Gastrocnemius medialis (tissue), 4 donors: Measurements from ENCODE around the gene MGST2. TPM values are rescaled to one million over a fixed set of nuclear protein-coding genes. Genes with fewer than 3 reads are reported as not detected.

Experiments used
- ATAC-seq, 2 donors: fragments of 150-250 bp; one replicate each; pipeline ENCODE4 v1.9.1; 2016
- DNase-seq, 2 donors: peaks; one replicate each; pipeline ENCODE4 v3.0.0-alpha.2; 2019
- H3K27ac ChIP-seq, 4 donors: fragments of 200-600 bp; sonication (generic); 1 replicate in 1 of 4; 2 replicates in 3 of 4; pipeline ENCODE4 v1.5.1; 2016 to 2018; ENCODE audit warnings: mild to moderate bottlenecking in 2 of 4, moderate library complexity in 1 of 4
- H3K27me3 ChIP-seq, 3 donors: fragments of 200-600 bp; sonication (generic) in 2 of 3; 1 replicate in 1 of 3; 2 replicates in 2 of 3; pipeline versions ENCODE4 v1.5.1 to v1.6.0; 2016 to 2019; ENCODE audit warnings: mild to moderate bottlenecking in 1 of 3, moderate library complexity in 1 of 3
- H3K36me3 ChIP-seq, 2 donors: fragments of 200-600 bp; sonication (generic) in 1 of 2; one replicate each; pipeline ENCODE4 v1.5.1; 2017 to 2018
- H3K4me1 ChIP-seq, 2 donors: fragments of 200-600 bp; sonication (generic) in 1 of 2; one replicate each; pipeline ENCODE4 v1.5.1; 2016 to 2017; ENCODE audit warnings: mild to moderate bottlenecking in 2 of 2
- H3K4me3 ChIP-seq, 4 donors: fragments of 200-600 bp; sonication (generic) in 3 of 4; 1 replicate in 1 of 4; 2 replicates in 3 of 4; pipeline ENCODE4 v1.5.1; 2016 to 2019; ENCODE audit warnings: mild to moderate bottlenecking in 2 of 4
- H3K9me3 ChIP-seq, 3 donors: fragments of 200-600 bp; sonication (generic) in 2 of 3; 1 replicate in 1 of 3; 2 replicates in 2 of 3; pipeline ENCODE4 v1.5.1; 2016 to 2019
- POLR2A ChIP-seq, 2 donors: fragments of 450-650 bp; IDR thresholded peaks; one replicate each; pipeline ENCODE4 v1.6.1; 2017; ENCODE audit warnings: antibody characterized with exemption in 2 of 2, mild to moderate bottlenecking in 2 of 2, moderate library complexity in 2 of 2
- in situ Hi-C, 4 donors: fragments of 200-750 bp; cut with MboI; loops; one replicate each; pipeline versions ENCODE4 v1.15.0 to v1.8.0; 2017; ENCODE audit warnings: low sequenced_read_pairs in 4 of 4
- intact Hi-C: fragments of 100-400 bp; cut with DNase I; formaldehyde crosslinking; loops from one replicate; pipeline ENCODE4 v1.15.1; 2023; ENCODE audit warnings: low total_unique reads
- total RNA-seq, 4 donors: library from RNA; depleted of rRNA; stranded (reverse); fragments of >200 nt; gene quantifications; one replicate each; pipeline versions ENCODE4 v1.1.0 to v1.2.3, GENCODE V29; 2016
- TF ChIP-seq, protein P1 (sequence below), 5 experiments: fragments of 450-650 bp in 3 of 5; fragments of 200-600 bp in 2 of 5; sonication (generic) in 2 of 5; IDR thresholded peaks in 4 of 5; conservative IDR thresholded peaks in 1 of 5; 1 replicate in 4 of 5; 2 replicates in 1 of 5; pipeline ENCODE4 v1.5.1; 2016 to 2019; ENCODE audit warnings: antibody characterized with exemption in 5 of 5, mild to moderate bottlenecking in 3 of 5, moderate library complexity in 3 of 5

Gene MGST2
- total RNA-seq, 4 donors from 2014 or later: 17.3 to 38.6 (median 30.9) TPM

DNA sequence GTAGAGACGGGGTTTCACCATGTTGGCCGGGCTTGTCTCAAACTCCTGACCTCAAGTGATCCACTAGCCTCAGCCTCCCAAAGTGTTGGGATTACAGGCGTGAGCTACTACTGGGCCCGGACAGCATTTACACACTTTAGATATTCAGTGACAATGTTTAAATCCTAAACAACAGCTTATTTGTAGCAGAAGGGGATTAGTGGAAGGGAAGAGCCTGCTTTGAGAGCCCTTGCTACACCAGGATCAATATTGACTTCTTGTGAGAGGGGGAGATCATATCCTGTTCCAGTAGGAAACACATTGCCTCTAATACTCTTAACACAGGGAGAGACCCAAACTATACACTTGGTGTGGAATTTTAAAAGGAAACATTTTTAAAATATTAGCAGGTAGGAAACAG, 7.1 kb downstream of the MGST2 start:
- ATAC-seq (no peak), DNase-seq (no peak)
- in situ Hi-C loops (loop anchor here in 1 of 4 donors (25.0 kb wide), 1 partner anchor 635 kb away; no protein-coding TSS in a partner anchor), intact Hi-C loops (no loop called here)
- Histone ChIP-seq H3K9me3 (no peaks in the 10 kb centered on the region), H3K27me3 (no peaks in the 10 kb centered on the region), H3K36me3 (peaks cover 0 to 6% of the 10 kb centered on the region in 2 donors), H3K4me1 (peaks cover 13 to 38% of the 10 kb centered on the region in 2 donors), H3K27ac (no peak overlapping the region), H3K4me3 (no peak overlapping the region)
- TF ChIP-seq, protein P1, sequence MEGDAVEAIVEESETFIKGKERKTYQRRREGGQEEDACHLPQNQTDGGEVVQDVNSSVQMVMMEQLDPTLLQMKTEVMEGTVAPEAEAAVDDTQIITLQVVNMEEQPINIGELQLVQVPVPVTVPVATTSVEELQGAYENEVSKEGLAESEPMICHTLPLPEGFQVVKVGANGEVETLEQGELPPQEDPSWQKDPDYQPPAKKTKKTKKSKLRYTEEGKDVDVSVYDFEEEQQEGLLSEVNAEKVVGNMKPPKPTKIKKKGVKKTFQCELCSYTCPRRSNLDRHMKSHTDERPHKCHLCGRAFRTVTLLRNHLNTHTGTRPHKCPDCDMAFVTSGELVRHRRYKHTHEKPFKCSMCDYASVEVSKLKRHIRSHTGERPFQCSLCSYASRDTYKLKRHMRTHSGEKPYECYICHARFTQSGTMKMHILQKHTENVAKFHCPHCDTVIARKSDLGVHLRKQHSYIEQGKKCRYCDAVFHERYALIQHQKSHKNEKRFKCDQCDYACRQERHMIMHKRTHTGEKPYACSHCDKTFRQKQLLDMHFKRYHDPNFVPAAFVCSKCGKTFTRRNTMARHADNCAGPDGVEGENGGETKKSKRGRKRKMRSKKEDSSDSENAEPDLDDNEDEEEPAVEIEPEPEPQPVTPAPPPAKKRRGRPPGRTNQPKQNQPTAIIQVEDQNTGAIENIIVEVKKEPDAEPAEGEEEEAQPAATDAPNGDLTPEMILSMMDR (IDR thresholded peaks at IDR 0.05 in 4 of 5, conservative IDR thresholded peaks at IDR 0.05 in 1 of 5): no peak
- no peak for TF ChIP-seq POLR2A (IDR thresholded peaks at IDR 0.05)

DNA sequence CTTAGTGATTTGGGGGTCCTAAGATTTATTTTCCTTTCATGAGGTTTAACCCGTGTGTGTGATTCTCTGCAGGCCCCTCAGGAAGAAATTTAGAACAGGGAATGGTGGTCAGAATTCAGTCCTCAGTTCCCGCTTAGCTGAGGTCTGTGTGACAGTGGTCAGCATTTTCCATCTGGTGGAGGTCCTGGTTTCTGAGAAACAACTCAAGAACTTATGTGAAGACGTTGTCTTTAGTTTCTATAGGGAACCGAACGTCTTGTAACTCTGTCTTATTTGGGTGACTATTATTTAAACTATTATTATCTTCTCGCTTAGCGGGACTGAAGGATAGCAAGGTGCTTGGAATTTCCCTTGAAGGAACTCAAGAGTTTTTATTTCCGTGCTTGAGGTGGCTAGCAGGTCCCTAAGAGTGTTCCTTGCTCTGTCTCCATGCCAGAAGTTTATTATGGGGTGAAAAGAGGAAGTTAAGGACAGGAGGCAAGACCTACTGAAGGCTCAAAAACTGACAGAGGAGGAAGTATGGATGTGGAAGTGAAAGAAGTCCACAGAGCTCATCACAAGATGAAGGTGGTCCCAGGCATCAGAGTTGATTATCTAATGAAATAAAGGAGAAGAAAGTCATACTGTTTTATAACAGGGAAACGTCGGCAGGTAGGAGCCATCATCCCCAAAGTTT, 9.4 kb downstream of the MGST2 start:
- TF ChIP-seq POLR2A (IDR thresholded peaks at IDR 0.05): no peak
- TF ChIP-seq, protein P1 (IDR thresholded peaks at IDR 0.05 in 4 of 5, conservative IDR thresholded peaks at IDR 0.05 in 1 of 5): no peak
- Histone ChIP-seq H3K4me1 (peaks cover 7 to 19% of the 10 kb centered on the region in 2 donors), H3K27ac (no peak overlapping the region), H3K9me3 (no peaks in the 10 kb centered on the region), H3K36me3 (peaks cover 0 to 20% of the 10 kb centered on the region in 2 donors), H3K27me3 (no peaks in the 10 kb centered on the region), H3K4me3 (no peak overlapping the region)
- DNase-seq (no peak), ATAC-seq (peak in 1 of 2 donors; percentile 39)
- in situ Hi-C loops: loop anchor here in 1 of 4 donors (25.0 kb wide), 1 partner anchor 638 kb away; no protein-coding TSS in a partner anchor
- intact Hi-C loops: no loop called here

DNA sequence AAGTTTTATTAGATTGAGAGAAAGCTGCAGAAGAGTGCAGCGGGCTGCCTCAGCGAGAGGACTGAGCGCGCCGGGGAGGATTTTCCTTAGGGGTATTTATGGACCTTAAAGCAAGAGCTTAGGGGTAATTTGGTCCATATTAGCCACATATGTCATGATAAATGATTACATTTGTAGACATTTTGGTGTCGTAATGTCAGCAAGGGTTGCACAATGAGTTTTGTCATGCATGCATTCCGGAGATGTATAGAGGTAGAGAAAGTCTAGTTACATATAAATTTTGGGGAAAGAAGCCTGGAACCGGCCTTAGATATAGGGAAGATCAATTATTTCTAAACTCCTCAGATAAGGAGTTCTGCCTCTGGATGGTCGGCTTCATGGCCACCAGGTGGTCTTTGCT, 10.0 kb downstream of the MGST2 start:
- Histone ChIP-seq H3K27ac (no peak overlapping the region), H3K4me3 (no peak overlapping the region)

DNA sequence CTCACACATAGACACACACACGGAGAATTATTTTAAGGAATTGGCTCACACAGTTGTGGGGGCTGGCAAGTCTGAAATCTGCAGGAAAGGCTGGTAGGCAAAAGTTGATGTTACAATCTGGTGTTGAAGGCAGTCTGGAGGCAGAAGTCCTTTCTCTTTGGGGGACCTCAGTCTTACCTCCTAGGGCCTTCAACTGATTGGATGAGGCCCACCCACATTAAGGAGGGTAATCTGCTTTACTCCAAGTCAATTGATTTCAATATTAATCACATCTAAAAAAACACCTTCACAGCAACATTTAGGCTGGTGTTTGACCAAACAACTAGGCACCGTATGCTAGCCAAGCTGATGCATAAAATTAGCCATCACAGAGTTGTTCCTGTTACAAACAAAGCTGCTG, 10.7 kb downstream of the MGST2 start:
- DNase-seq: no peak
- intact Hi-C loops (no loop called here), in situ Hi-C loops (no loop called here)
- Histone ChIP-seq H3K27me3 (no peaks in the 10 kb centered on the region), H3K9me3 (no peaks in the 10 kb centered on the region), H3K4me3 (no peak overlapping the region), H3K36me3 (peaks cover 0 to 23% of the 10 kb centered on the region in 2 donors), H3K27ac (no peak overlapping the region), H3K4me1 (peaks cover 7 to 14% of the 10 kb centered on the region in 2 donors)
- ATAC-seq: no peak
- no peak for TF ChIP-seq POLR2A (IDR thresholded peaks at IDR 0.05)
- TF ChIP-seq, protein P1 (IDR thresholded peaks at IDR 0.05 in 4 of 5, conservative IDR thresholded peaks at IDR 0.05 in 1 of 5): no peak

More for the DNA sequence above, 10.0 kb downstream of the MGST2 start:
- in situ Hi-C loops: no loop called here
- Histone ChIP-seq H3K4me1 (peaks cover 7 to 19% of the 10 kb centered on the region in 2 donors), H3K36me3 (peaks cover 0 to 23% of the 10 kb centered on the region in 2 donors), H3K9me3 (no peaks in the 10 kb centered on the region), H3K27me3 (no peaks in the 10 kb centered on the region)
- DNase-seq (no peak), ATAC-seq (no peak)
- intact Hi-C loops: no loop called here
- no peak for TF ChIP-seq POLR2A (IDR thresholded peaks at IDR 0.05)
- TF ChIP-seq, protein P1 (IDR thresholded peaks at IDR 0.05 in 4 of 5, conservative IDR thresholded peaks at IDR 0.05 in 1 of 5): no peak
